Peyer's patch (tissue), 4 donors: Measurements from ENCODE around the gene EXOG.

Experiments used
- CTCF ChIP-seq, 6 experiments: fragments of 450-650 bp in 4 of 6; fragments of 200-600 bp in 2 of 6; sonication (generic) in 1 of 6; IDR thresholded peaks; one replicate each; pipeline ENCODE4 v1.5.1; 2017 to 2019; ENCODE audit warnings: antibody characterized with exemption in 6 of 6, mild to moderate bottlenecking in 3 of 6, moderate library complexity in 1 of 6
- POLR2A ChIP-seq, 2 donors: fragments of 450-650 bp; IDR thresholded peaks; one replicate each; pipeline ENCODE4 v1.5.1; 2017; ENCODE audit warnings: antibody characterized with exemption in 2 of 2, mild to moderate bottlenecking in 2 of 2, moderate library complexity in 2 of 2

GRCh38 chr3:38534180-38534579 lies 38.0 kb downstream of the EXOG start:
- no peak for TF ChIP-seq CTCF (IDR thresholded peaks at IDR 0.05)
- TF ChIP-seq POLR2A (IDR thresholded peaks at IDR 0.05) = no peak
